T-helper 1 cell (primary cell): ENCODE results near the gene SHANK1.

Experiments
- DNase-seq, 5 donors: peaks; one replicate each; pipeline ENCODE4 v3.0.0-alpha.2; 2012 to 2020

SHANK1 gene

GRCh38 chr19:50679177-50680125 lies 40.2 kb downstream of the SHANK1 start:
- DNase-seq: peak in 3 of 5 donors; percentile 47 to 84 (median 60)

DNA sequence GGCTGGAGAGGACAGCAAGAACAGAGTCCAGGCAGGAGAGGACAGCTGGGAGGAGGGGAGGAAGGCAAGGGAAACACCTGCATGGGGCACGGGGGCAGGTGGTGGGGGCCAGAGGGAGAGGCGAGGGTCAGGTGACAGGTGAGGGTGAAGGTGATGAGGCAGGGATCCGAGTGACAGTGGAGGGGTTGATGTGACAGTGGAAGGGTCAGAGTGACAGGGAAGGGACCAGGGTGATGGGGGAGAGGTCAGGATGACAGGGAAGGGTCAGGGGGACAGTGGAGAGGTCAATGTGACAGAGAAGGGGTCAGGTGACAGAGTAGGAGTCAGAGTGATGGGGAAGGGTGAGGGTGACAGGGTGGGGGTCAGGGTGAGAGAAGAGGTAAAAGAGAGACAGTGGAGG lies 41.3 kb downstream of the SHANK1 start:
- DNase-seq: no peak

DNA sequence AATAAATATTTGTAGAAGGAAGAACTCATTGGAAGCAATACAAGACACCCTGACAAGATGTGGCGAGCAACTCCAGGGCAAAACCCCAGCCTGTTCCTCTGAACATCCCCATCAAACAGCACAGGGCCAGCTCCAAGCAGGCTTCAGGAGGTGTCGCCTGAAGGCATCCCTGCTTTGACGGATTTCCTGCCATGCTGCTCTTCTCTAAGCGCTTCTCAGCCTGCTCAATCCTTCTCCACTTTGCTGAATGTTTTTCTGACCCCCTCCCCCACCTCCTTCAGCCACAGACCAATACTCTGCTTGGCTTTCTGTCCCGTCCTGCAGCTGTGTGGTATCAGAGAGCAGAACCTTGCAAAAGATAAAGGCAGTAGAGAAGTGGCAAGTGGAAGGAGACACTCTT lies 42.0 kb downstream of the SHANK1 start:
- no peak for DNase-seq

- no peak for DNase-seq
These were observed 42.9 kb downstream of the SHANK1 start for GRCh38 chr19:50676625-50677197.

GRCh38 chr19:50673118-50673517 lies 46.5 kb downstream of the SHANK1 start:
- DNase-seq: no peak

DNA sequence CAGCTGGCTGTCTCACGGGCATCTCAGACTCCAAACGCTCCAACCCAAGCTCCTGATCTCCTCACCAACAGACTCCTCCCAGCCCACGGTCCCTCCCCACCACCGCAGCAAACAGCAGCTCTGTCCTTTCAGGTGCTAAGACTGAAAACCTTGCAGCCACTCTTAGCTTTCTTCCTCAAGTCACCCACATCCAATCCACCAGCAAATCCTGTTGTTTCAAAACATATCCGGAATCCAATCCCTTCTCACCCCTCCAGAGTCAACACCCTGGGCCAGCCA lies 49.6 kb downstream of the SHANK1 start:
- DNase-seq: no peak

- DNase-seq: peak in 2 of 5 donors; percentile 9 to 31
These were observed 50.1 kb downstream of the SHANK1 start for GRCh38 chr19:50669302-50670101.

DNA sequence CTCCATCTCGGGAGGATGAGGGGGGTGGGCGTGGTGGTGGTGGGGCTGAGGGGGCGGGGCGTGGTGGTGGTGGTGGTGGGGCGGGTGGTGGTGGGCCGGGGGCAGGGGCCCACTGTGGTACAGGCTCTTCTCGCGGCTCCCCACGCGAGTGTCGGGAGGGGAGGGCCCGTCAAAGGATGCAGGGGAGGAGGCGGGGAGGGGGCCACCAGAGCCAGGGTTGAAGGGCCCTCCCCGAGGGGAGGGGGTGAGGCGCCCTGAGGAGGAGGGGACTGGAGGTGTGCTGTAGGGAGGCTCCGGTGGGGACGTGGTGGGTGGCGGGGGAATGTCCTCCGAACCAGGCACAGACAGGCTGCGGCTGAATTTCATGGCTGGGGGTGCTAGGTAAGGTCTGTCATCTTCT lies 50.7 kb downstream of the SHANK1 start:
- no peak for DNase-seq

DNA sequence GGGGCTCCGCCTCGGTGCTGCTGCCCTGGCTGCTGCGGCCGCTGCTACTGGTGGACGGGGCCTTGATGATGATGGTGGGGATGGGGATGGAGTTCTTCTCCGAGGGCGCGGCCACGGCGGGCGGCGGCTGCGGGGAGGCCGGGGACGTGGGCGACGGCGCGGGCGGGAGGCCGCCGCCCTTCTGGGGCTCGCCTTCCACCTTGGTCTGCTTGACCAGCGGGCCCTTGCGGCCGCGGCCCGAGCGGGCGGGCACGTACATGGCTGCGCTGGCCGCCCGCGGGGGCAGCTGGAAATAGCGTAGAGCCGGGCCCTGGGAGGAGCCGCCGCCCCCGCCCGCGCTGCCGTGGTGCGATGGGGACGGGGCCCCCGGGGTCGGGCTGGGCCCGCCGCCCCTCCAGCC lies 51.2 kb downstream of the SHANK1 start:
- DNase-seq: no peak

GRCh38 chr19:50667759-50668231 lies 51.8 kb downstream of the SHANK1 start:
- no peak for DNase-seq

DNA sequence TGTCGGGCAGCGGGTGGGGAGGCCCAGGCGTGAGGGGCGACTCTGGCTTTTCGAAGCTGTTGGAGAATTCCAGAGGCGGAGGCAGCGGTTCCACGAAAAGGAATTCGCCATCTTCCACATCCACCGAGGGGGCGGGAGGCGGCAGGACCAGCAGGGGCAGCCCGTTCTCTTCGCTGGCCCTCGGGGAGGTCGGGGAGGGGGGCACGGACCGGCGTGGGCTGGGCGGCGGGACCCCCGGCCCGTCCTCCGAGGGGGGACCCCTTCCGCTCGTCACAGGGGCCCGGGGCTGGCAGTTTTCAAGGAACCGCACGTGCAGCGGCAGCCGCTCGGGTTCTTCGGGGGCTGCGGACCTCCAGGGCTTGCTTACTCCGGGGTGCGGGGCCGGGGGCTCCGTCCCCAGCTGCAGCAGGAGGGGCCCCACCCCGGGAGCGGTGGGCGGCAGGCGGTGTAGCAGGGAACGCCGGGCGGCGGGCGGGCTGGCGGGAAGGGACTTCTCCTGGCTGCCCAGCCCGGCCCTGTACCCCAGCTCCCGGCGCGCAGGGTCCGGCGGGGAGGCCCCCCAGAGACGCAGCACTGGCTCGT lies 52.3 kb downstream of the SHANK1 start:
- no peak for DNase-seq

DNA sequence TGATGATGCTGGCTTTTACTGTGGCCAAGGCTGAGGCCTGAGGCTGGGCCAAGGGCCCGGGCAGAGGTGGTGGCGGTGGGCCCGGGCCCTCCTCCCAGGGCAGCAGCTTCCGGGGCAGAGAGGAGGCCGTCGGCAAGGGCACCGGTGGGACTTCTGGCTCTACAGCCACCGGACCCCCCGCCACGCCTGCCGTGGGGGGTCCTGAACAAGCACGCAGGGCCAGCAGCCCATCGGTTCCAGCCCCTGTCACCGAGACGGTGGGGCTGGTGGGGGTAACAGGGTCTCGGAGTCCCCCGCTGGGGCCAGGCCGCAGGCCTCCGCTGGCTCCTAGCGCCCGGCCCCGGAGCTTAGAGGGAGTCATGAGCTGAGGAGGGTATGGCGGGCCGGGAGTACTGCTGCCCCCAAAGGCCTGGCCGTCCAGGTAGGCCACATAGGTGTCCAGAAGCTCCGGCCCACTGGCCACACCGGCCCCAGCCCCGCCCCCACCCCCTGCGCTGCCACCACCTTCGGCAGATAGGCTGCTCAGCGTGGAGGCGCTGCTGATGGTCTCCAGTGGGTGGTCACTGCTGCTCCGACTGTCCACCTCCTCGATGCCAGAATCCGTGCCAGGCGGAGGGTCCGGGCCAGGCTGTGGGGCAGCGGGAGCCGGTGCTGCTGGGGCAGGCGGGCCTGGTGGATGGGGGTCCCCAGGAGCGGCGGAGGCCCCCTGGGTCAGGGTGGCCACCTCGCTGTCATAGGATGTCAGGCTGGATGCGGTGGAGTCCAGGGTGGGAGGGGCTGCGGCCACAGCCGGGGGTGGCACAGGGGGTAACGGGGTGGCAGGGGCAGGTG lies 53.0 kb downstream of the SHANK1 start:
- no peak for DNase-seq

DNA sequence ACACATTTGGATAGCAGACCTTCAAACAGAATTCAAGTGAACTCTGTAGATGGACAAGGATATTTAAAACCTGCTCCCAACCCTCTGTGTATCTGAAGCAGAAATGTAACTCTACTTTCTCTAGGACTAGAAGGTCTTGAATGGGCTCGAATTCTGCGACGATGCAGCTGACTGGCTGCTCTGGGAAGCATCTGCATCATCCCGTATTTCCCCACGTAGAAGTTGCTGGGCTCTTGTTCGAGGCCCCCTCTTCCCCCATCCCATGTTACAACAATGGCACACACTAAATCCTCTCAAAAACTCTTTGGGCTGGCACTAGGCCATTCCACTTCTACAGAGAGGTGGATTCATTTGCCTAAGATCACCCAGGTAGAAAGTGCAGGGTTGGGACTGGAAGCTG lies 55.4 kb downstream of the SHANK1 start:
- DNase-seq: no peak

DNA sequence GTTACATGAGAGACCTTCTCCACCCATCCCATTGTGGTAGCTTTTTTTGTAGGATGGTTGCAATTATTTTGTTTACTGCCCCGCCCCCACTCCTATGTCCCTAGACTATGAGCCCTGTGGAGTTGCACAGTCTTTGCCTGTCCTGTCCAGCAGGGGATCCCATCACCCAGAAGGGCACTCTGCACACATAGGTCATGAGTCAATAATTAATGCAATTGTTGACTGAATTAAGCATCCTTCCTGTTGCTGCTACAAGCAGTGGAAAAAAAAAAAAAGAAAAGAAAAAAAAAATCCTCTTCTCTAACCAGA lies 56.2 kb downstream of the SHANK1 start:
- DNase-seq: no peak

GRCh38 chr19:50662651-50663481 lies 56.7 kb downstream of the SHANK1 start:
- no peak for DNase-seq

DNA sequence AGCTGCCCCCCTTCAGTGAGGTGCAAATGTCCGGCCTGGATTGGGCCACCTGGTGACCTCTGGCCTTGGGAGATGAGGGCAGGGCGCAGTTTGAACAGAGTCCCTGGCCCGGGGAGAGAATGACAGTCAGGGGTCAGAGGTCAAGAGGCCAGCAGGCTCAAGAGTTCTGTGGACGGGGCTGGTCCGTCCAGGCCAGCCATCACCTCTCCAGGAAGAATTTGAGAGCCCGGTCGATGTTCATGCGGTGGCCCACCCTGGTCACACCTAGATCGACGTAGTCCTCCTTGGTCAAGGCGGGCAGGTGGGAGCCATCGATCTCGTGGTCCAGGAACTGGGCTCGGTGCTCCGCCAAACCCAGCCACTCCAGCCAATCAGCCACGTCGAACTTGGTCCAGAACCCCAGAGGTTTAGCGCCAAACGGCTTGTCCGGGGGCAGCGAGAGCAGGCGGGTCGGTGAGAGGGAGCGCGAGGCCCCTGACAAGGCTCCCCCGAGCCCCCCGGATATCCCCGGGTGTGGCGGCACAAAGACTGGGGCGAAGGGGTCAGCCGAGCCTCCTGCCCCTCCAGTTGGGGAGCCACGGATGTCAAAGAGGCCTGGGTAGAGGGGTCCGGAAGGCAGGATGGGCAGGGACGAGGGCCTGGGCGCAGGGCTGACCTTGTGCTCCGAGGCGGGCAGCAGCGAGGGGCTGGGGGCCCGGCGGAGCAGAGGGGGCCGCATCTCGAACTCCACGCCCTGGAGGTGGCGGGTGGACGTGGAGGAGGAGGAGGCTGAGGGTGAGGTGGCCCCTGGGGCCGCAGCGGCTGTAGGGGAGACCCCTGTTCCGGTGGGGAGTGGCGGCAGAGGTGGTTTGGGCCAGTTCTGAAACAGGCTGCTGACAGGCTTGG lies 57.6 kb downstream of the SHANK1 start:
- DNase-seq: no peak

DNA sequence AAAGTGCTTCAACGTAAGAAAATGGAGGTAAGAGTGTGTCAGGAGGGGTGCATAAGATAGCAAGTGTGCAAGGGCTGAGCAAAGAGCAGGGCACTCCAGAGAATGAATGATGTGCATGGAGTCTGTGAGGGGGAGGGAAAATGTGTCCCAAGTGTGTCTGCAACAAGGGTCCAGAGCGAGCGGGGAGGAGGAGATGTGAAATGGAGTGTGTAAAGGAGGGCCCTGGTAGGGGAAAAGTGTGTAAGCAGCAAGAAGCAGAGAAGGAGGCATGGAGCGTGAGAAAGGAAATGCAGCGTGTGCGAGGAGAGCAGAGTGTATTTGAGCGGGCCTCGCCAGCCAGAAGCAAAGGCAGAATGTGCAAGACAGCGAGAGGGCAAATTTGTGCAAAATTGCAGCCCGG lies 58.6 kb downstream of the SHANK1 start:
- DNase-seq: no peak

DNA sequence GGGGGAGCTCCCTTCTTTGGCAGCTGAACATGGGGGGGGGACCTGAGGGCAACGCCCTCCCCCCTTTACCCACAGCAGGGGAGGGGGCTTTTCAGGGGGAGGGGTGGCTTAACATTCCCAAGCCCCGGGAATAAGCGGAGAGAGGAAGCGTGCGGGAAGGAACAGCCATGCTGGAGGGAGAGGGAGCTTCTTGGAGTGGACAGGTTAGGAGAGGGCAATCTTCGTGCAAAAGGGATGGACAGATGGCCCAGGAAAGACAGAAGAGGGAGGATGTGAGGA lies 59.6 kb downstream of the SHANK1 start:
- DNase-seq: no peak

- DNase-seq: no peak
These were observed 60.1 kb downstream of the SHANK1 start for GRCh38 chr19:50659318-50660087.
